ENCODE results near the gene CDK13. TPM values are rescaled to one million over a fixed set of nuclear protein-coding genes. Genes with fewer than 3 reads are reported as not detected.

CDK13 gene
- total RNA-seq, 2 experiments from 2014 or later = 84.3 to 90.9 TPM

GRCh38 chr7:40097728-40098127, 147.7 kb downstream of the CDK13 start:
- no peak overlapping the region for H3K4me2 ChIP-seq (ENCODE audit: low read length)
- intact Hi-C loops (cut with micrococcal nuclease; ENCODE audit: unreplicated experiment) = no loop called here
- H2AFZ ChIP-seq (ENCODE audit: low read length) = no peak overlapping the region
- TF ChIP-seq EZH2phosphoT487 (IDR thresholded peaks at IDR 0.05; ENCODE audit: borderline replicate concordance, low read depth, low read length) (no peak), CTCF (conservative IDR thresholded peaks at IDR 0.05; ENCODE audit: low read length) (no peak)
- 0 out of 2 replicates have a peak, but pooled peaks cover 4% of the 10 kb centered on the region for H4K20me1 ChIP-seq (ENCODE audit: insufficient read depth, low read length)
- no peak for DNase-seq (ENCODE audit: low spot score)
- no peaks in the 10 kb centered on the region for H3K79me2 ChIP-seq (ENCODE audit: insufficient read depth, low read depth, low read length)
- no peaks in the 10 kb centered on the region for H3K9me3 ChIP-seq (ENCODE audit: low read length)
- H3K4me1 ChIP-seq (ENCODE audit: insufficient read depth, low read length, poor library complexity, severe bottlenecking) = no peaks in the 10 kb centered on the region
- H3K36me3 ChIP-seq (ENCODE audit: insufficient read depth, low read length) = peaks cover 55% of the 10 kb centered on the region
- no peaks in the 10 kb centered on the region for H3K9me2 ChIP-seq (ENCODE audit: insufficient read depth, low read length)
- ChIA-PET CTCF (ENCODE audit: unreplicated experiment) (no interaction called here), POLR2A (interaction anchor here (1.2 kb wide), 1 partner anchor 19 kb away, joined by 3 read pairs; no protein-coding TSS in a partner anchor)
- no TSS peak for BruUV-seq (replicated peaks)
- no peak overlapping the region for H3K27ac ChIP-seq (ENCODE audit: low read depth, low read length, poor library complexity, severe bottlenecking)
- no peak overlapping the region for H3K4me3 ChIP-seq (ENCODE audit: low read depth, low read length, poor library complexity, severe bottlenecking)

- Histone ChIP-seq H3K4me1 (ENCODE audit: insufficient read depth, low read length, poor library complexity, severe bottlenecking) (no peaks in the 10 kb centered on the region), H2AFZ (ENCODE audit: low read length) (no peak overlapping the region), H3K79me2 (ENCODE audit: insufficient read depth, low read depth, low read length) (no peaks in the 10 kb centered on the region), H3K9me3 (ENCODE audit: low read length) (no peaks in the 10 kb centered on the region), H3K27ac (ENCODE audit: low read depth, low read length, poor library complexity, severe bottlenecking) (no peak overlapping the region), H4K20me1 (ENCODE audit: insufficient read depth, low read length) (0 out of 2 replicates have a peak, but pooled peaks cover 4% of the 10 kb centered on the region), H3K36me3 (ENCODE audit: insufficient read depth, low read length) (peaks cover 44% of the 10 kb centered on the region), H3K9me2 (ENCODE audit: insufficient read depth, low read length) (no peaks in the 10 kb centered on the region), H3K4me3 (ENCODE audit: low read depth, low read length, poor library complexity, severe bottlenecking) (no peak overlapping the region), H3K4me2 (ENCODE audit: low read length) (no peak overlapping the region)
- intact Hi-C loops (cut with micrococcal nuclease; ENCODE audit: unreplicated experiment) = no loop called here
- no peak for TF ChIP-seq EZH2phosphoT487 (IDR thresholded peaks at IDR 0.05; ENCODE audit: borderline replicate concordance, low read depth, low read length)
- no peak for TF ChIP-seq CTCF (conservative IDR thresholded peaks at IDR 0.05; ENCODE audit: low read length)
- BruUV-seq (replicated peaks) = no TSS peak
- POLR2A ChIA-PET = interaction anchor here (0.7 to 1.2 kb wide), 2 partner anchors 20 to 527 kb away, joined by 3 read pairs; no protein-coding TSS in a partner anchor
- CTCF ChIA-PET (ENCODE audit: unreplicated experiment) = no interaction called here
- no peak for DNase-seq (ENCODE audit: low spot score)
Observed at GRCh38 chr7:40098810-40099209, 148.8 kb downstream of the CDK13 start.

- Histone ChIP-seq H3K36me3 (ENCODE audit: insufficient read depth, low read length) (peaks cover 33% of the 10 kb centered on the region), H3K9me3 (ENCODE audit: low read length) (no peaks in the 10 kb centered on the region), H4K20me1 (ENCODE audit: insufficient read depth, low read length) (0 out of 2 replicates have a peak, but pooled peaks cover 4% of the 10 kb centered on the region), H3K79me2 (ENCODE audit: insufficient read depth, low read depth, low read length) (no peaks in the 10 kb centered on the region), H3K4me1 (ENCODE audit: insufficient read depth, low read length, poor library complexity, severe bottlenecking) (no peaks in the 10 kb centered on the region), H3K4me3 (ENCODE audit: low read depth, low read length, poor library complexity, severe bottlenecking) (no peak overlapping the region), H3K27ac (ENCODE audit: low read depth, low read length, poor library complexity, severe bottlenecking) (no peak overlapping the region), H3K9me2 (ENCODE audit: insufficient read depth, low read length) (no peaks in the 10 kb centered on the region), H3K4me2 (ENCODE audit: low read length) (no peak overlapping the region), H2AFZ (ENCODE audit: low read length) (no peak overlapping the region)
- intact Hi-C loops (cut with micrococcal nuclease; ENCODE audit: unreplicated experiment) = no loop called here
- DNase-seq (ENCODE audit: low spot score) = no peak
- CTCF ChIA-PET (ENCODE audit: unreplicated experiment) = no interaction called here
- BruUV-seq (replicated peaks) = no TSS peak
- TF ChIP-seq EZH2phosphoT487 (IDR thresholded peaks at IDR 0.05; ENCODE audit: borderline replicate concordance, low read depth, low read length) (no peak), CTCF (conservative IDR thresholded peaks at IDR 0.05; ENCODE audit: low read length) (no peak)
- POLR2A ChIA-PET = no interaction called here
Observed at GRCh38 chr7:40099837-40100236, 149.8 kb downstream of the CDK13 start.
